TTC549 (cell line): ENCODE results near the gene LRMDA.

ENCODE experiments used
- FAIRE-seq: peaks from 2 replicates; lab custom pipeline; 2012; peaks lifted over from hg19 to GRCh38; lab: Jason Lieb, UNC

Gene LRMDA

DNA sequence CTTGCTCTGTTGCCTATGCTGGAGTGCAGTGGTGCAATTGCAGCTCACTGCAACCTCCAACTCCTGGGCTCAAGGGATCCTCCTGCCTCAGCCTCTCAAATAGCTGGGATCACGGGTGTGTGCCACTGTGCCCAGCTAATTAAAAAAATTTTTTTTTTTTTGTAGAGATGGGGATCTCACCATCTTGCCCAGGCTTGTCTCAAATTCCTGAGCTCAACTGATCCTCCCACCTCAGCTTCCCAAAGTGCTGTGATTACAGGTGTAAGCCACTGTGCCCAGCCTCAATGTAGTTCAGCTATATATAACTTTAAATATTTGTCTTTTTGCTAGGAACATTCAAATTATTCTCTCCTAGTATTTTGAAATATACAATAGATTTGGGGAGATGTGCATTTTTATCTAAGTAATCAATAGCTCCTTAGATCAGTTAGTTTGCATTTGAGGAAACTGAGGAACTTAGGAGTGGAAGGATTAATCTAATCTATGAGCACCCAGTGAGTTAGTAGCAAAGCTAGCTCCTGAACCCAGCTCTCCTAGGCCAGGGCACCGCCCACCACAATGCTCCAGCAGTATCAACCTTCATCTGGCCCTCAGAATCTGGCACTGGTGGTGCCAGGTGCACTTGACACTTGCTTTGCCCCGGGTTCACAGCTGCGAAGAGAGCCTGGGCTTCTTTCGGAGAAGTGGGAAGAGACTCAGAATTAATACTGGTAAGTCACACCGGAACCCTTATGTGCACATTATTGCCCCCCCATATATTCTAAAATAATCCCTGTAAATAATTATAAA lies 5.9 kb upstream of the LRMDA start:
- FAIRE-seq, result no peak

DNA sequence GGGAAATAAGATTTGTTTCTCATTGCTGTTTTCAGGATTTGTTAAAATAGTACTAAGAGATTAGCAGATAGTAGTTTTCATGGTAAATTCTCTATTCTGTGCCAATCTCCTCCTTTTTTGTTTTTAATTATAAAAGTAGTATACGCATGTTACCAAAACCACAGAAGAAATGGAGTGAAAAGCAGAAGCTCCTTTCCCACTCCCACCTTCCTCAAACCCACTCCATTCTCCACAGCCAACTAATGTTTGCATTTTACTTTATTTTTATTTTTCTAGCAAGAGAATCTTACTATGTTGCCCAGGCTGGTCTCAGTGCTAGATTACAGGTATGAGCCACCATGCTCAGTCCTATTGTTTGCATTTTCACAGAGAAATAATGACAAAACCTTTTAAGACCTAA lies 4.5 kb upstream of the LRMDA start:
- FAIRE-seq, result no peak

DNA sequence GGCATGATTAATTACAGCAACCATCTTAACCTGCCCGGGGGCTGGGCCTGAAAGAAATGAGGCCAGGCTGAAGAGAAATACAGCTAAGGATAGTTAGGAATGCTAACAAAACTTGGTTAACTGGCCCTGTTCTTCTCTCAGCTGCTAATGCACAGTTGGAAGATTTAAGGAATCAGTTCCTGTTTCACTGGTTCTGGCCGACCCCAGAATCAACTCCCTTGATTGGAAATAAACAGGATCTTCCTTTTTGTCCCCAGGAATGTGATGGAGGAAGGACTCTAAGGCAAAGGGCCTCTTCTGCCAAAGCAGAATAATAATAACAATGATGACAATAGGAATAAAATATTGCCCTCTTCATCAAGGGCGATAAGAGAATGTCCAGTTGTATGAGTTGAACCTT lies 3.5 kb upstream of the LRMDA start:
- FAIRE-seq, result no peak

DNA sequence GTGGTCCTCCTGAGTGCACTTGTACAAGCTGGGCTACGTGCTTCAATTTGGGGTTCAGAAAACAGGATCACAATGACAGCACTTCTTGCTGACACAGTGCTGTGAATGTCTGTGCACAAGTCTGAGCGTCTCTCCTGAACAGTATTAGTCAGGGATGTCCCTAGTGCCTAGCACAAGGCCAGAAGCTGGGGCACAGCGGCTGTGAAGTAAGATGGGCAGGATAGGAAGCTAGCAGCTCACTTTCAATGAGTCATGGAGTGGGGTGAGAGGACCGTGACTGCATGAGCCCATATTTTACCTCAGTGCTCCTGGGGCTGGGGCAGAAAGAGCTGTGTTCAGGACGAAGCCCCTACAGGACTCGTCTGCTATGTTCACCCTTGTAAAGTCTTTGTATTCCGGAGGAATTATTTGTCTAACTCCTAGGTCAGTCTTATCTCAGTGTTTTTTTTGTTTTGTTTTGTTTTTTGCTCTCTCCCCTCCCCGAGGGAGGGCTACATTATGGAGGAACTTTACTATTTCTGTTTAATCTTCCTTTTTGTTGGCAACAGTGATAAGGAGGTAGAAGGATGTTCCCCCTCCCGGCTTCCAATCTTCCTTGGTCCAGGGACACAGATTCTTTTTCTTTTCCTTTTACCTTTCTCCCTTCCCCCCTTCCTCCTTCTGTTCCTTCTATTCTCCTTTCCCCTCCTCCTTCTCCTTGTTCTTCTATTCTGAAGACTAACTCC lies 2.8 kb upstream of the LRMDA start:
- FAIRE-seq, result no peak

DNA sequence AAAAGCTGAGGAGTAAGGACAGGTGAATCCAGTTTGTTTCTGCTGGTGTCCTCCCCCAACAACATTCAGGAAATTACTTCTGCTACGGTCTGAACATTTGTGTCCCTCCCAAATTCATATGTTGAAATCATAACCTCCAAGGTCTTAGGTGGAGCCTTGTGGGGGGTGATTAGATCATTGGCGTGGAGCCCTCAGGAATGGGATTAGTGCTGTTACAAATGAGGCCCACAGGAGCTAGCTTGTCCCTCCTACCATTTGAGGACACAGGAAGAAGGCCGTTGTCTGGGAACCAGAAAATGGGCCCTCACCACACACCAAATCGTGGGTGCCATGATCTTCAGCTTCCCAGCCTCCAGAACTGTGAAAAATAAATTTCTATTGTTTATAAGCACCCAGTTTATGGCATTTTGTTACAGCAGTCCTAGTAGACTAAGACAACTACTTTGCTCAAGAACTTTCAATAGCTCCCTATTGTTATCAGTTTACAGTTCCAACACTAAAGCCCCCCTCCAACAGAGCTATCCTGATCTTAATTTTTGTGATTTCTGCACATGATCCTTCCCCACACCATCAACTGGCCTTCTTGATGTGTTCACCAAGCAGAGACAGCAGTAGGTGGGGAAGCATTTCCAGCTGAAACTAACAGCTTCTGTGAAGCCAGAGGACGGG lies 2.1 kb upstream of the LRMDA start:
- no peak for FAIRE-seq

DNA sequence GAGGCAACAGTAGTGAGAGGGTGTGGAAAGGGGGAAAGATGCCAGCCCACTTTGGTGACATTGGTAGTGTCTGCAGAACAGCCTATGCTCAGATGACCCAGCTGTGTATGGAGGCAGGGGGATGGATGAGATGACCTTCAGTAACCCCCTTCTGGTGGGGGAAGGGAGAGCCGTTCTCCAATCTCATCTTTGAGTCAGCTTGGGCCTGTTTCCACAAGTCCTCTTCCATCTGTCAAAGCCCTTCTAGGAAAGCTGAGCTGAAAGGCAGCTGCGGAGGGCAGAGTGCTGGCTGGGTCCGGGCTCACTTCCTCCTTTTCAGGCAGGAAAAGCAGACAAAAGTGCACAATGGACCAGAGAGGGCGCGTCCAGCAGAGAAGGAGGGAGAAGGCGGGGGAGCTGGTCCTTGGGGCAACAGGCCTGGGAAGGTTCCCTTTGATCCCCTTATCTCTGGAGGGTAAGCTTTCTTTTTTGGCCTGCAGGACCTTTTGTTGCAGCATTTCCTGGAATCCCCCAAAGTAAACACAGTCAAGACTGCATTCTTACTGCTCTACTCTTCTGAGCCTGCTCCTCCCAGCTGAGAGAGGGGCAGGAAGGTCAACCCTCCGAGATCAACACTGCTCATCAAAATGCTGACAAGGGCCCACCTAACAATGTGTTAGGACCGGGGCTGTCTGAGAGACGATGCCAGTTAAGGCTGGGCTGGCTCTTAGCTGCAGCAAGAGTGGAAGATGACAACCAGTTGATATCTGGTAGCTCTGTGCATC lies 1.2 kb upstream of the LRMDA start:
- FAIRE-seq, result no peak

DNA sequence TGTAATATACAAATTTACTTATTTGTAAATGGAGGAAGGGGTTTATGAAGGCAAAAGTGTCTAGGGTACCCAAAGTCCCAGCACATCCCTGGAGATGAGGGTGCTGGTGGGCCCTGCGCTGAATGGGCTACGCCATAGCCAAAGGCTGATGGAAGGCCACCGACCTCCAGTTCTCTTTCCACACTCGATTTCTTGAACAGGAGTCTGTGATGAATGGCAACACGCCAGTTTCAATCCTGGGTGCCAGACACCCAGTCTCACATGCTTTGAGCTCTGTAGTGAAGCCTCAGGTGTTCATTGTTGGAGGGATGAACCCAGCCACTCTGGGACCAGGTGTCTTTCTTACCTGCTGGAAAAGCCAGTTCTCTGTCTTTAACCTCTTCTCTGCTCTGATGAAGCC lies 752 bp downstream of the LRMDA start:
- no peak for FAIRE-seq

DNA sequence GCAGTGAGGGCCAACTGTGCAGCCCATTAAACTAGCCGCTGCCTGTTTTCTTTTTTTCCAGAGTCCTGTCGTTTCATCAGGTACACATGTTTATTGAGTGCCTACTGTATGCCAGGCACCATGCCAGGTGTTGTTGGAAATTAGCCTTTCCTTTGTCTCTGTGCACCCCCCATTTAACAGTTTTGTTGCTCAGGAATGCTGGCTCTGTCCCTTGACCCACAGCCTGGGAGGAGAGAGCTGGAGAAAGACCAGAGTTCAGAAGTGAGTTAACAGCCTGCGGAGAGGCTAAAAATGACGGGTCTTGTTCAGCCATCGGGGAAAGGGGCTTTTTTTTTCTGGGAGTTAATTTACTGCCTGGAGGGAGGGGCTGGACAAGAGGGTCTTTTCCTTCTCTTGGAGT lies 1.3 kb downstream of the LRMDA start:
- FAIRE-seq, result no peak

DNA sequence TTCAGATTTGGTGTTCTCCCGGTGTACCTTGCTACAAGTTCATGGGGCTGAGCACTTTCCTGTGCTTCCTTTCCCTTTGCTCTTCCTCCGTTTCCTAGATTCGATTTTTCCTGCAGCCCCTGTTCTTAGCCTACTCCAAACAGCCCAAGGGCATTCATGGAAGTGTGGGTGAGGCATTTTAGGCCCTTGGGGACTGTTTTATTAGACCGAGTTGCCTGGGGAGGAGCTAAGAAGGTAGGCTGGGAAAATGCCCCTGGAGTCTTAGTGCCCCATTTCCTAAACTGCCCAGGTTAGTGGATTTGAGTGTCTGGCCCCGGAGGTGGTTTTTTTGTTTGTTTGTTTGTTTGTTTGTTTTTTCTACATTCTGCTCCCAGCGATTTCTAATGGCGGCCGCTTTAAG lies 1.8 kb downstream of the LRMDA start:
- no peak for FAIRE-seq

DNA sequence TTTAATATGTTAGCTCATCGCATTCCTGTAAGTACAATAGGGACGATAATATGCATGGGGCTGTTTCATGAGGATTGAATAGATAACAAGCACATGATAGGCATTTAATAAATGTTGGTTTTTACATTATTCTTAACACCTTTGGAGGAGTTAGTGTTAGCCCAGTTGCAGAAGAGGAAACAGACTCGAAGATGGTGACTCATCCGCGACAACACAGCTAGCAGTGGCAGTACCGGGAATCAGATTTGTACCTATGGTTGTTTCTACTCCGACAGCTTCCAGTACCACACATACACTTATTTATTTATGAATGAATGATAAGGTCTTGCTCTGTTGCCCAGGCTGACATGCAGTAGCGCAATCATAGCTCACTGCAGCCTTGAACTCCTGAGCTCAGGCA lies 2.9 kb downstream of the LRMDA start:
- FAIRE-seq, result no peak

DNA sequence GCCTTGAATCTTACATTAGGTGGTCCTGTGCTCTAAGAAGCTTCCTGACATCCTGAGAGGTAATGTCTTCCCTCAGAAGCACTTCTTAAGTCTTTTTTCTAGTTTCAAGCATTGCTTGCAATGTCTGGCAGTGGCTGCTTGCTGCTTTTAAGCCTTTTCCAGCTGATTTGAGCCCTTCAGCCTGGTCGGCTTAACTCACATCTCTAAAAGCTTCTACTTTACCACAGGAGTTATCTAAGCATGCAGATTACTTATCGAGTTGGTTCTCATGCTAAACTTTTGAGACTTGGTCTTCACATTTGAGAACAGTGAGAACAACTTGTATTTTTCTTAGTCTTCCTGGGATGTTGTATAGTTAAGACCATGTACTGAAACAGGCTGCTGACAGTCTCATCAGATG lies 3.9 kb downstream of the LRMDA start:
- no peak for FAIRE-seq

DNA sequence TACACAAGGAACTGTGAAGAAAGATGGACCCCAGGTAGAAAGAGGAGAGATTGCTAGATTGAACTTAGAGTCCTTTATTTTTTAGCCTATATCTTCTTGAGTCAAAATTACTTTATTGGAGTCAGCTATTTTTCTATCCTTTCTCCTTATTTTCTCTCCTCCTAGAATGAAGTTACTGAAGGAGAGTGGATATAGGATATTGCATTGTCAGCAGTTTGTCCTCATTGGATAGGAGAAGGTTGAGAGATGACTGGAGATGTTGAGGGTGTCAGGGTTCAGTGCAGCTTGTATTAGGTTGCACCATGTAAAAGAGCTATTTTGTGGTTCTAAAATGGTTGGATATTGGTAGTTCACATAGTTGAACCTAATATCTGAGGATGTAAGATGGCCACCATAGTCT lies 5.5 kb downstream of the LRMDA start:
- FAIRE-seq, result no peak

DNA sequence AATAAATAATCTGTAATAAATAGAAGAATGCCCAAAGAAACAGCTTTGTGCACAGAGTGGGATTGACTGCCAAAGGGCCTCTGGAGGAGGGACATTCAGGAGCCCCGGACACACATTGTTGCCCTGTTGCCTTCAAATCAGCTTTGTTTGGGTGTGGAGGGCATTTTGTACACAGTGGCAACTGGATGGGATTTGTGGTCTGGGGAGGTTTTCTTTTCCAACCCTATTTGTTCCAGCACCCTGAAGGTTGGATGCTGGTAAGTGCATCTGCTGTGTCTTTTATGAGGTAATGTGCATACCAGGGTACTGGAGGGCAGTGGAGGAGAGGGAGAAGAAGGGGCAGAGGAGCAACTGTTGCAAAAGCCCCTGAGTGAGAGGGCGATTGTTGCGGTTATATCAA lies 6.3 kb downstream of the LRMDA start:
- FAIRE-seq, result no peak

DNA sequence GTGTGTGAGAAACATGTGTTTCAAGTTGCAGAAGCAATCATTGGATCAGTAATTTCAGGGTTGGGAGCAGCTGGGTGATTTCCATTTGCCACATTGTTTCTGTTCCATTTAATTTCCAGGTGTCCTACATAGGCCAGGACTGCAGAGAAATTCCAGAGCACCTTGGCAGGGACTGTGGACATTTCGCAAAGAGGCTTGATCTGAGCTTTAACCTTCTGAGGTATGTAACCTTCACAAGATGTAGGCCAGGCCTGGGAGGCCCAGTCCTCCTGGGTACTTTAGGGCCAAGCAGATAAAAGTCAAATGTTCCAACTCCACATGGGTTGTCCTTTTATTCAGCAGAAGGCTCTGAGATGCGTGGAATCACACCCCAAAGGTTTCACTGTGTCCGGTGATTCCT lies 6.9 kb downstream of the LRMDA start:
- no peak for FAIRE-seq

DNA sequence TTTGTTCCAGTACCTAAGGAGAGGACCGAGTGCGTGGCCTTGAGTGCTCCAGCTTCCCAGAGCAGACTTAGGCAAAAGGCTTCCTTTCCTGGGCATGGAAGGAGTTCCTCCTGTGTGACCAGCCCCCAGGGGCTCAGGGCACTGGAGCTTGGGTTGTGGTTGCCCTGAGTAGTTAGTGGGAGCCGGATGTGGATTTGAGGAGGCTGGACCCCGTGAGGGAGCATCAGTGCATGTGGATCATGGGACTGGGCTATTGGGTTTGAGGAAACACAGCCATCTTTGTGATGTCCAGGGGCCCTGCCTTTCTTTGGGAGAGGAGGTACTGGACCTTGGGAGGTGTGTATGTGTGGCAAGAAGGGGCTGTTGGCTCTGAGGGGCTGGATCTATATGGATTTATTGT lies 8.4 kb downstream of the LRMDA start:
- FAIRE-seq, result no peak

DNA sequence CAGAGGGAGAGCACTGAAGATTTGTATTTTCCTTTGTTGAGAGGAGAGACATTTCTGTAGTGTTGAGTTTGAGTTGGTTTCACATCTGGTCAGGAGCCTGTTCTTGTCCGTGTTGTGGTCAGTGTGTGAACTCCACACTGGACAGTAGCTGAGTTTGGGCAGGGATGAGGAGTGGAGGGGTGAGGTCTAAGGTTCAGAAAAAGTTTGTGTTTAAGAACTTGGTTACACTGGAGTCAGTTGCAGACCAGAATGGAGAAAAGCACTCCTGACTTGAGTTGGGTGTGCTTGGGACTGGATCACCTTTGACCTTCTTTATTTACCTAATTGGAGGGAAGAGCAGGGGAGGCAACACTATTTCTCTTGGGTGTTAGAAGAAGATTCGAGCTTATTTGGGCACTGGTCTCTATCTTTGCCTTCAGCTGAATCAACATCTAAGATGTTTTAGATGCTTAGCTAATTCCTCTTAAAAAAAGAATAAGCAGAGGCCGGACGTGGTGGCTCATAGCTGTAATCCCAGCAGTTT lies 8.9 kb downstream of the LRMDA start:
- no peak for FAIRE-seq

DNA sequence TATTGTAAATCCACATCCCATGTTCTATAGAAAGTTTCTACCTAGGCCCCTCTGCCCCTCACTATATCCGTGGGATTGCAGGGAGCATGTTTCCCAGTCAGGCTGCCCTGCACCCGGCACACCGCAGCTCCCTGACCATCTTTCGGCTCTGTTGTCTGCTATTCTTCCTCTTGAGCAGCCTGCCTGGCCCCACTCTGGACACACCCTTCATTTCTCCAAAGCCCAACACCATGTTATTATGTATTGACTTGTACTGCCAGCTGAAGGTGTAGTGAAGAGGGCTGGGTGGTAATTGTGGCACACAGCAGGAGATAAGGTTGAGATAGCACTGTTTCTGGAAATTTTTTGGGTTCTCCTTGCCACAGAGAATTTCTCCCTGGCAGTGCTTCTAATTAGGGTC lies 9.8 kb downstream of the LRMDA start:
- no peak for FAIRE-seq

DNA sequence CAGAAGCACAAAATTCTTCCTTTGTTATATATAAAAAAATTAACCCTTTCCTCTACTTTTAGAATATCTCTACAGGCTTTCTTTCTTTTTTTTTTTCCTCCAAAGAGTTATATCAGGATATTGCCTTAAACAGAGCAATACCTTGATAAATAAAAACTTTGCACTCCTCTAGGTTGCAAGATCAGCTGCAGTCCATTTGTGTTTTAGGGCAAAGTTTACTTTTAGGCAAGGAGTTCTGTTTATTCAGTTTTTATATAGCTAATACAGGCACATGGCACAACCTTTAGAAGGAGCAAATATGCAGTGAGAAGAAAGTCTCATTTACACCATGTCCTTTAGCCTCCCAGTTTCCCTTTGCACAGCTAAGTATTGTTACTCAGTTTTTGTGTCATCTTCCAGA lies 10.3 kb downstream of the LRMDA start:
- no peak for FAIRE-seq

DNA sequence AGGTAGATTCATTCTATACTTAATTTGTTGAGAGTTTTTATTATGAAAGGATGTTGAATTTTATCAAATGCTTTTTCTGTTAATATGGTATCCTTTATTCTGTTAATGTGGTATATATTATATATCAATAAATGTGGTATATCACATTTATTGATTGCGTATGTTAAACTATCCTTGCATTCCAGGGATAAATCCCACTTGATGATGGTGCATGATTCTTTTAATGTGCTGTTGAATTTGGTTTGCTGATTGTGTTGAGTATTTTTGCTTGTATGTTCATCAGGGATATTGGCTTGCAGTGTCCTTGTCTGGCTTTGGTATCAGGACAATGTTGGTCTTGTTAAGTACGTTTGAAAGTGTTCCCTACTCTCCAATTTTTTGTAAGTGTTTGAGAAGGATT lies 11.9 kb downstream of the LRMDA start:
- FAIRE-seq, result no peak

DNA sequence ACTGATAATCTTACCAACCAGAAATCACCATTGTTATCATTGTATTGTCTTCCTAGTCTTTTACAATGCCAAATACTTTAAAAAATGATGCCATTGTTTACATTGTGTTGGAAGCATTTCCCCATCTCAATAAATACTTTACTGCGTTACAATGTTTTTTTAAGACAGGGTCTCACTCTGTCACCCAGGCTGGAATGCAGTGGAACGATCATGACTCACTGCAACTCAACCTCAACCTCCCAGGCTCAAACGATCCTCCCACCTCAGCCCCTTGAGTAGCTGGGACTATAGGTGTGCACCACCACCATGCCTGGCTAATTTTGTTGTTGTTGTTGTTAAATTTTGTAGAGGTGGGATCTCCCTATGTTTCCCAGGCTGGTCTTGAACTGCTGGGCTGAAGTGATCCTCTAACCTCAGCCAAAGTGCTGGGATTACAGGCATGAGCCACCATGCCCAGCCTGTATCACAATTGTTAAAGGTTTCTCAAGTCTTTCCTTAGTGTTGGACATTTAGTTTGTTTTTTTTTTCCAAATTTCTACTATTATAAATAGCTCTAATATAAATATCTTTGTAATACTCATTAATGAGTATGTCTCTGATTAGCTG lies 13.5 kb downstream of the LRMDA start:
- FAIRE-seq, result no peak

DNA sequence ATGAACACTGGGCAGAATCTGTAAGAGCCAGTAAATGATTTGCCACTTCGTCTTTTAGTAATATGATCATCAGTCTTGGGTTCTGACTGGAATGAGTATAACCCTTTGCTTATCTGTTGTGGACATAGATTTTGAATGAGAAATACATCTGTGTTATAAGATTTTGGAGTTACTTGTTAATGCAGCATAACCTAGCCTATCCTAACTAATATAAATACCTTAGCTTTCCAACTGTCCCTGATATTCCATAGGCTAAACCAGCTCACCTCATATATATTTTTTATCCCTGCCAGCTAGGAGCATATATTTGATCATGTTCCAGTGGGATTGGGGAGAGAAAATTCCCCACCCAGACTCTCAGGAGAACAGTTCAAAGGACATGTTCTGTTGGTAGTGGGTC lies 15.1 kb downstream of the LRMDA start:
- no peak for FAIRE-seq

DNA sequence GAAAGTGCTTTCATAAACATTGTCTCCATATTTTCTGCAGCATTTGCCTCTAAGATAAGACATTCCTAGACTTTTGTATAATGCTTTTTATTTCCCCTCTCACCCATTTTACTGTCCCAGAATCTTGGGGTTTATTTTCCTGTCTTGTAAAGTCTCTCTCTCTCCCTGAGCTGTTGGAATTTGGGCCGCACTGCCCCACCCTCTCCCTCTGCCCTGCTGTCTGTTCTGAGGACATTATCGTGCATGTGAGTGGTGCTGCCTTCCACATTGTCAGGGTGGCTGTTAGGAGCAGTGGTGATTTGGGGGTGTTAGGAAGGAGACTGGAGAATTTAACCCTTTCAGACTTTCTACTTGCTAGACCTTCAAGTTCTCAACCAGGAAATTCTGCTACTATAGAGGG lies 16.7 kb downstream of the LRMDA start:
- FAIRE-seq, result no peak
